Hepatocyte (in vitro differentiated cells): Measurements from ENCODE around the gene VWF.
"Not testable (repeated sequence)": the region's sequence is repeated elsewhere in the genome, so short reads cannot be mapped to it uniquely, and the experiment has no call there.

Experiments
- EZH2 ChIP-seq: fragments of 200-600 bp; sonication (generic); IDR thresholded peaks from 2 replicates; pipeline ENCODE4 v1.6.1; 2016; ENCODE audit warnings: antibody characterized with exemption, mild to moderate bottlenecking, borderline replicate concordance
- EZH2phosphoT487 ChIP-seq: fragments of 200-600 bp; sonication (generic); IDR thresholded peaks from one replicate; pipeline ENCODE4 v1.6.1; 2018; ENCODE audit warnings: antibody characterized with exemption, mild to moderate bottlenecking, low read depth, moderate library complexity; ENCODE audit not compliant: unreplicated experiment, severe bottlenecking
- TF ChIP-seq, protein P1 (sequence below): fragments of 200-600 bp; sonication (generic); IDR thresholded peaks from 2 replicates; pipeline ENCODE4 v1.5.1; 2016; ENCODE audit warnings: antibody characterized with exemption, mild to moderate bottlenecking; ENCODE audit not compliant: poor library complexity

DNA sequence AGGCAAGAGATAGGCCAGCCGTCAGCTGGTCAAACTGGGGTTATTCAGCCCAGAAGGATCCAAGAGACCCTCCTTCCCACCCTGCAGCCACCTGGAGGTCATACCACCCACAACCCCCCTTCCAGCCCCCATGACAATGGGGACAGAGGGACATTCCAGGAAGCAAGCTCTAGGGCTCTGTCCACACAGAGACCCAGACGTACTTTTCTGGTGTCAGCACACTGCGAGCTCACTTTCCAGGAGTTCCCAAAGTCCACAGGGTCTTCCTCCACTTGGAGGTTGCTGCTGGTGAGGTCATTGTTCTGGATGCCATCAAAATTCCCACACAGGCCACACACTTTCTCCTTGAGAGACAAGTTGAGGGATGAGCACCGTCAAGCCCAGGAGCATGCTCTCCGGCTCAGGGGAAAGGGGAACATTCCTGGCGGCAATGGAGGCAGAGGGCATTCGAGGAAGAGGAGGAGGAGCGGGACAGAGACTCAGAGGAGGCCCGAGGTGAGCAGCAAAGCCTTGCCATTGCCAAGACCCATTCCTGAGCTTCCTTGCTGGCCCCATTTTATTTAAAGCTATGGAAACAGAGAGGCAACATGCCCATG lies 98.7 kb downstream of the VWF start:
- TF ChIP-seq, protein P1, sequence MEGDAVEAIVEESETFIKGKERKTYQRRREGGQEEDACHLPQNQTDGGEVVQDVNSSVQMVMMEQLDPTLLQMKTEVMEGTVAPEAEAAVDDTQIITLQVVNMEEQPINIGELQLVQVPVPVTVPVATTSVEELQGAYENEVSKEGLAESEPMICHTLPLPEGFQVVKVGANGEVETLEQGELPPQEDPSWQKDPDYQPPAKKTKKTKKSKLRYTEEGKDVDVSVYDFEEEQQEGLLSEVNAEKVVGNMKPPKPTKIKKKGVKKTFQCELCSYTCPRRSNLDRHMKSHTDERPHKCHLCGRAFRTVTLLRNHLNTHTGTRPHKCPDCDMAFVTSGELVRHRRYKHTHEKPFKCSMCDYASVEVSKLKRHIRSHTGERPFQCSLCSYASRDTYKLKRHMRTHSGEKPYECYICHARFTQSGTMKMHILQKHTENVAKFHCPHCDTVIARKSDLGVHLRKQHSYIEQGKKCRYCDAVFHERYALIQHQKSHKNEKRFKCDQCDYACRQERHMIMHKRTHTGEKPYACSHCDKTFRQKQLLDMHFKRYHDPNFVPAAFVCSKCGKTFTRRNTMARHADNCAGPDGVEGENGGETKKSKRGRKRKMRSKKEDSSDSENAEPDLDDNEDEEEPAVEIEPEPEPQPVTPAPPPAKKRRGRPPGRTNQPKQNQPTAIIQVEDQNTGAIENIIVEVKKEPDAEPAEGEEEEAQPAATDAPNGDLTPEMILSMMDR: not testable (repeated sequence)
- not testable (repeated sequence) for TF ChIP-seq EZH2, EZH2phosphoT487
